ENCODE results near the gene CILP2.

The CILP2 gene

DNA sequence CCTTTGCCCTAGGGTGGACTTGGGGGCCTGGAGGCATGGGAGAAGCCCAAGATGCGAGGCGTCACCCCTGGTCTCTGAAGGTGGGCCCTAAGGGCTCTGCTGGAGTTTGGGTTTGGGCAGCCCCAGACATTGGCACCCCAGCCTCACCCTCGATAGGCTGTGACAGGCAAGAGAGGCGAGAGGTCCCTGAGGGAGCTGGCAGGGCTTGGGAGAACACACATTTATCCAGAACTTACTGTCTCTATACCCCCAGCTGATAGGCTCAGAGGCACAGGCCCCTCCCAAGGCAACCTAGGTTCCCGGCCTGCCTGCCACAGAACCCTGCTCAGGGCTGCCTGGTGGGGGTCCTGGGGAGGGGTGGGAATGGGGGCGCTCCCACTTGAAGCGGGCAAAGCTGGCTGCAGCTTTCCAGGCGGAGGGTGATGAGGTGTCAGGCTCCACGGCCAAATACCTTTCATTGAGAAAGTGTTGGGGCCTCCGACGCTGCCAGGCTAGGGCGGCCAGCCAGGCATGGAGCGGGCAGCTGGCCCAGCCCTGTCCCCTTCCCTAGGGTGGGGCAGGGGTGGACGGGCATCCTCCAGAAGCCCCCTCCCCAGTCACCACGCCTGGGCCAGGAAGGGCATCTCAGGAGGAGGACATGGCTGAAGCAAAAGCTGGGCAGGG lies 9.7 kb downstream of the CILP2 start:
- H3K27ac ChIP-seq, result no peak overlapping the region
- TF ChIP-seq ZFX (IDR thresholded peaks at IDR 0.05; ENCODE audit: borderline replicate concordance) (no peak), CTCF (IDR thresholded peaks at IDR 0.05) (no peak)

DNA sequence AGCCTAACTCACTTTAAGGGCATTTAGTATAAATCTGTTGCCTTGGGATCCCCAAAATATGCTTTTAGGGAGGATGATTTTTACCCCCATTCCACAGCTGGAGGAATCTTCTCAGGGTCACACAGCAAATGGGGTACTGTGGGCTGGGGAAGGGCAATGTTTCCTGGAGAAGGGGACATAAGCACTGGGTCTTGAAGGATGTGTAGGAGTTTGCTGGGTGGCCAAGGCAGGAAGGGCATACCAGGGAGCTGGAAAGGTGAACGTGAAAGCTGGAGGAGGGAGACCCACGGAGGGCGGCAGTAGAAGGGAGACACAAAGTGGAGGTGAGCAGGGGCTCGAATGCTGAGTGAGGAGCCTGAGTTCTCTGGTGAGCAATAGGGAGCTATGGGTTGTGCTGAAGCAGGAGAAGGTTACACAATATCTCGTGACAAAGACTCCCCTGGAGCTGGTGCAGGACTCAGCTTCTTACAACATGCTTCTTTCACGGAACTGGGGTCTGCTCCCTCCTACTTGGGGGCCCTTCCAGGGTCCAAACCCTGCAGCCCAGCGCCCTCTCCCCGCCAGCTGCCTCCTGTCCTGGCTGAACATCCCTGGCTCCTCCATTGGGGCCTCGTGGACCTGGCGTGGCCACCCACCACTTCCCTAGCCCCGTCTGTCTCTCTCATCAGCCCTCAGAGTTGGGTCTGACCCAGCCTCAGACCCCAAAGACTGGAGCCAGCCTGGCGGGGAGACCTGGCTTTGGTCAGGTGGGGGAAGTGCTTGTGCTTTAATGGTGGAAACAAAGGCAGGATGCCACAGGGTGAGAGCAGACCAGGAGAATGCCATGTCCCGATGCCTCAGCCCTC lies 11.1 kb downstream of the CILP2 start:
- no peak overlapping the region for H3K27ac ChIP-seq
- TF ChIP-seq CTCF (IDR thresholded peaks at IDR 0.05), result no peak

- H3K27ac ChIP-seq, result no peak overlapping the region
- TF ChIP-seq CTCF (IDR thresholded peaks at IDR 0.05), result no peak
- TF ChIP-seq ZFX (IDR thresholded peaks at IDR 0.05; ENCODE audit: borderline replicate concordance), result no peak
Measured at GRCh38 chr19:19549804-19550464, 11.9 kb downstream of the CILP2 start.

DNA sequence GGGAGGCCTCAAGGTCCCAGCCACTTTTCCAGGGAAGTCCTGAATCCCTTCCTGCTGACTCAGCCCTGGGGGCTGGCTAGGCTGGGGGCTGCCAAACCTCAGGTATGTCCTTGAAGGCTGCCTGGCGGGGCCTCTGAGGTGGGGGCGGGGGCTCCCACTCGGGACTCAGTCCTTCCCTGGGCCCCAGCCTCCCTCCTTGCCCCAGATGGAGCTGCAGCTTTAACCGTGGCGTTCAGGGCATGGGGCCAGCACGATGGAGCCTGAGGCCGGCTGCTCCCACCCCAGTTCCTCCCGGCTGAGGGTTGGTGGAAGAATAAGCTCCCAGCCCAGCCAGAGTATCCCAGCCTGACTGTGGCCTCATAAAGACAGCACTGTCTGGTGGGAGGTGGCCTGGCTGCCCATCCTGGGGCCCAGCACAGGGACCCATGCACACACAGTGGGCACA lies 12.4 kb downstream of the CILP2 start:
- no peak for TF ChIP-seq ZFX (IDR thresholded peaks at IDR 0.05; ENCODE audit: borderline replicate concordance)
- TF ChIP-seq CTCF (IDR thresholded peaks at IDR 0.05), result no peak
- H3K27ac ChIP-seq, result no peak overlapping the region

DNA sequence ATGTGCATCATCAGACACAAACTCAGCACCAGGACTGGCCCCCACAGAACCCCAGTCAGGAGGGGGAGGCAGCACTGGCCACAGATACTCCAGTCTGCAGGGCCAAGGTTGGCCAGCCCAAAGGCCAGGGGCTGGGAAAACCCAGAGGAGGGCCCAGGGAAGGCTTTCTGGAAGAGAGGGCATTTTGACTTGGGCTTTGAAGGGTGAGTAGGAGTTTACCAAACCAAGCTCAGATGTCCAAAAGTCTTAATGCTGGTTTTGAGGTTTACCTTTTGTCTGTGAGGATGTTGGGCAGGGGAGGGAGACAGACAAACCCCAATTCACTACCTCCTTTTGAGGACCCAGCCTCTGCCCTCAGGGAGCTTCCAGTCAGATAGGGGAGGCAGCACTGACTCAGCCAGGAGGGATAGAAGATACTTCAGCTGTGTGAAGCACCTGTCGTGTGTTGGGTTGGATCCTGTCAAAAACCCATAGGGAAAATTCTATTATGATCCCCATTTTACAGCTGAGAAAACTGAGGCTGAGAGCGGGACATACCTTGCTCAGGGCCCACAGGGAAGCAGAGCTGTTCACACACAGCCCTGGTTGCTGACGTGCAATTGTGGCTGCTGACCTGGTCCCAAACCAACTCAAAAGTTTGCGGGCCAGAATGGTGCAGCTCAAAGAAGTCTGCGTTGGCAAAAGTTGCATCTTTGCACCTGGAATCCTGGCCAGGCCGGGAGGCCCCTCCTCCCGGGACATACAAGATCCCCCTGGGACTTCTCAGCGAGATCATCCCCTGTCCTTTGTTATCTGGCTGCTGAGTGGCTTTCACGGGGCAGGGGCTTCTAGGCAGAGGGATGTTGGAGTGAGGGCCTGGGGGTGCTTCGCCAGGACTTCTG lies 13.1 kb downstream of the CILP2 start:
- H3K27ac ChIP-seq, result no peak overlapping the region
- TF ChIP-seq CTCF (IDR thresholded peaks at IDR 0.05) (no peak), ZFX (IDR thresholded peaks at IDR 0.05; ENCODE audit: borderline replicate concordance) (no peak)

DNA sequence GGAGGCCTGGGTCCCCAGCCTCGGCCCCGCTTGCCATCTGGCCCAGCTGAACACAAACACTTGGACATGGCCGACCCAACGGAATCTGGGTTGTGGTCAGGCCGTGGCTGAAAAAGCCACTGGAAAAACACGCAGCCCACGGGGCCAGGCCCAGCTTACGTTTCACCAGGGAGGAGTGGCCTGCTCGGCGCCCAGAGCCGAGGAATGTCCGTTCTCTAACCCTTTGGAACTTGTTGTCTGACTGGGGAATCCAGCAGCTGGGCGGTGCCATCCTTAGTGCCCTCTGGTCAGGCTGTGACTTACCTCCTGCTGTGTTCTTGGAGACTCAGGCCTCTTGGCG lies 13.8 kb downstream of the CILP2 start:
- no peak overlapping the region for H3K27ac ChIP-seq
- TF ChIP-seq ZFX (IDR thresholded peaks at IDR 0.05; ENCODE audit: borderline replicate concordance) (no peak), CTCF (IDR thresholded peaks at IDR 0.05) (no peak)

Measured in 22Rv1 (cell line).